Epithelial cell of esophagus (primary cell): ENCODE data around the gene TPO.
A peak's percentile ranks its signal among the peaks of the same experiment; 100 is the strongest.

Source experiments
- DNase-seq: peaks from one replicate; pipeline ENCODE4 v3.0.0; 2010; ENCODE audit warnings: low read depth
- H3K4me3 ChIP-seq: 2 replicates; pipeline ENCODE4 v1.5.1; 2011; ENCODE audit warnings: mild to moderate bottlenecking, low read length, control low read depth
- CTCF ChIP-seq: IDR thresholded peaks from 2 replicates; pipeline ENCODE4 v1.5.1; 2011; ENCODE audit warnings: low read depth, mild to moderate bottlenecking, low read length, control low read depth, inconsistent platforms; ENCODE audit not compliant: insufficient read depth; ENCODE audit errors: missing control alignments

Gene TPO

DNA sequence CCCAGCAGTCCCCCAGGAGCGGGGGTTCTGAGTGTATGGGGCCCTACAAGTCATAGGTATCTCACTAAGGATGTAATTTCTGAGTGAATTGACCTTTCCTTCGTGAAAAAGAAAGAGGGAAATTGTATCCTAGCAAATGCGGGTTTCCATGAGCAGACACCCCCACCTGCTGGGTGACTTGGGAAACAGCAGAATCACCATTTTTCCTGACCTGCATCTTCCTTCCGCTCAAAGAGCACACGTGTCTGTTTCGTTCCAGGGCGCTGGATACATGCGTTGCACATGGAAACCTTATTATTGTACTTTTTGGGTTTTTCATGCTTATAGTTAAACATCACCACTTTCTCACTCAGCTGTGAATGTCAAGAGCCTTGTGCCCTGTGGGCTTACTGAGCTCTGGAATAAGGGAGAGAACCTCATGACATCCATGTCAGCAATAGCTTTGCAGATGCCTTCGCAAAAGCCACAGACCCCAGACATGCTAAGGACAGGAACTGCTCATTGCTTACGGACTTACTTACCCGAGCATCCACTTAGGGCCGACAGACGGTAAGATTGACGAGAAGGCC lies 132.8 kb downstream of the TPO start:
- peak; percentile 89 for TF ChIP-seq CTCF
- H3K4me3 ChIP-seq, result no peak overlapping the region
- DNase-seq, result peak; percentile 62

GRCh38 chr2:1546901-1547300 lies 133.6 kb downstream of the TPO start:
- TF ChIP-seq CTCF, result peak; percentile 28
- no peak overlapping the region for H3K4me3 ChIP-seq
- DNase-seq, result no peak

DNA sequence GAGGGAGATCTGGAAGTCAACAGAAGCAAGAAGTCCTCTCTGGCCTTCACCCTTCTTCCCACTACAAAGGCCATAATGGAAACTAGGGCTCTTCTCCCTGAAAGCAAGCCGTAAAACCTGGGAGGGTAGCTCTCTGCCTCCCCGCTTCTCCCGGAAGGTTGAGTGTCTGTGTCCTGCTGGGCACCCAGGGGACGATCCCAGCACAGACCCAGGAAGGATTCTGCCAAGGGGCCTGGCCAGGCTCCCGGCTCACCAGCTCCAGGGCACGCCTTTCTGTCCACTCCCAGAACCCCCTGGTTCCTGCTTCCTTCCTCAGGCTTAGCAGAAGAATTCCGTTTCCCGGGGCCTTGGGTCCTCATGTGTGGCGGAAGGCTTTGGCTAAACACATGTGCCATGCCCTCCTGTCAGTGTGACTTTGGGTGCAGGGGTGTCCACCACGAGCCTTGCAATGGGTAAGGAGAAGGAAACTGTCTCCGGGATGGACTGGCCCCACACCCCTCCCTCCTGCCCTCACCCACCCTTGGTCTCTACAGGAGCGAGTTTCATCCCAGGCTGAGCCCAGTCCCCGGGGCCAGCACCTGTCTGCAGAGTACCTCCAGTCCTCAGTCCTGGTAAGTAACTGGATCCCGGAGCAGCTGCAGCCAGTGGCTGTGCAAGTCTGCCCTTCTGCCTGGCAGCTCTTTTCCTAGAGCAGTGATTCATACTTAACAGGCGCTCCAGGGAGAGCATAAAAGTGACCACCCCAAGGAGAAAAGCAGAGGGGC lies 135.8 kb downstream of the TPO start:
- H3K4me3 ChIP-seq, result no peak overlapping the region
- no peak for TF ChIP-seq CTCF
- no peak for DNase-seq

DNA sequence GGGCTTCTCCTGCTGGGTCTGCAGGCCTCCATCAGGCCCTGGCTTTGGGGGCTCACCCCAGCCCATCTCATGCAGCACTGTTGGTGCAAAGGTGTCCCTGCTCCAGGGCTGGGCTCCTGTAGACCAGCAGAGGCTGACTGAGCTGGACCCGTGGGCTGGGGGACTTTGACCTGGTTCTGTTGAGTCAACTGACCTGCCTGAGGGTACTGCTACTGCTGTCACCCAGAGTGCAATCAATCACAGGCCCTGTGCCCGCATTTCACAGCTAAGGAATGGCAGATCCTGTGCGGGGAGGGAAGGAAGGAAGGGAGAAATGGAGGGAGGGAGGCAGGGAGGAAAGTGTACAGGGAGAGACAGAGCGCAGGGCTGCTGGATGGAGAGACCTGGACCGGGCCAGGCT lies 136.8 kb downstream of the TPO start:
- H3K4me3 ChIP-seq, result no peak overlapping the region
- TF ChIP-seq CTCF, result no peak
- DNase-seq, result no peak

DNA sequence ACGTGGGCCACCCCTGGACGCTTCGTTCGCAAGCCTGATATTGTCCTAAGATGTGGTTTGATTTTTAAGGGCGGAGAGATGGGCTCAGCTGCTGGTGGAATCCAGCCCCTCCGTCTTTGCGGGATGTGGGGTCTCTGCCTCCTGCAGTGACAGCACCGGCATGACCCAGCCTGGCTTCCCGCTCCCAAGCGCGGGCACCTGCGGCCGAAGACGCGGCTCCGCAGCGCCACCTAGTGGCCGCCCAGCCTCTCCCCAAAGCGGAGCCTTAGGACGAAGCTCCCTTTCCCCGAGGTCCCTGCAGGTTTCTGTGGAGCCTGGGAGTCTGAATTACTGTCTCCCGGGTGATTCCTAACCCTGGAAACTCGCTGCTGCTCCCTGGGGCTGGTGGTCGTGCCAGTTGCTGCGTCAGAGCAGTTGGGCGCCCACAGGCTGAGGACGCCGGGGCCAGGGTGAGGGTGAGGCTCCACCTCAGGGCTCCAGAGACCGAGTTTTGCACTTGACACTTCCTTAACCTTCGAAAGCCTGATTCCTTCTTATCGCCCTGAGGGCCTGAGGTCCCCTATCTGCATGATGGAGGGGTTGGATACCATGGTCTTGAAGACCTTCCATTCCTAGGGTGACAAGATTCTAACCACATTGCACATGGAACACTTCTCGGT lies 137.5 kb downstream of the TPO start:
- TF ChIP-seq CTCF, result peak; percentile 85
- peak; percentile 50 for DNase-seq
- no peak overlapping the region for H3K4me3 ChIP-seq

DNA sequence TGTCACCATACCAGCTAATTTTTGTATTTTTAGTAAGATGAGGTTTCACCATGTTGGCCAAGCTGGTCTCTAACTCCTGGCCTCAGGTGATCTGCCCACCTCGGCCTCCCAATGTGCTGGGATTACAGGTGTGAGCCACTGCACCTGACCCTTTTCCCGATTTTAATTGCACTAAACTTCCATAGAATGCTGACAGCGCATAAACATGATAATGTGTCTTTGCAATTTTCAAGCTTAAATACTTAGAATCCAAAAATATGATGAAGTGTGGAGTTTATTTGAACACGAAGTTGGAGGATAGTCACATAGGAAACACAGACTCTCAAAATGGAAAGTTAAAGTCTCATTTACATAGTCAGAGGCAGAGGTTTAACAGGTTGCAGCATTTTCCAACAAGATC lies 138.6 kb downstream of the TPO start:
- no peak overlapping the region for H3K4me3 ChIP-seq
- no peak for TF ChIP-seq CTCF
- no peak for DNase-seq
